H1 (cell line): ENCODE measurements around the gene ABHD2.

Experiments
- CREB1 ChIP-seq: IDR thresholded peaks from 2 replicates; pipeline ENCODE4 v1.6.1; 2012; ENCODE audit warnings: inconsistent platforms
- CTCF ChIP-seq, 3 experiments: IDR thresholded peaks; 1 replicate in 2 of 3; 2 replicates in 1 of 3; pipeline versions ENCODE4 v1.5.1 to v1.6.1; 2011; ENCODE audit warnings: low read length in 3 of 3, mild to moderate bottlenecking in 3 of 3, inconsistent platforms in 2 of 3, low read depth in 1 of 3, moderate library complexity in 1 of 3; ENCODE audit not compliant: insufficient read depth in 1 of 3; ENCODE audit errors: control extremely low read depth in 1 of 3
- POLR2A ChIP-seq, 2 experiments: IDR thresholded peaks; 1 replicate in 1 of 2; 2 replicates in 1 of 2; pipeline ENCODE4 v1.6.1; 2011; ENCODE audit warnings: low read depth in 2 of 2, low read length in 2 of 2, mild to moderate bottlenecking in 2 of 2; ENCODE audit errors: control extremely low read depth in 1 of 2
- POLR2AphosphoS5 ChIP-seq: IDR thresholded peaks from 2 replicates; pipeline ENCODE4 v1.6.1; 2011; ENCODE audit warnings: low read depth, low read length
- SP4 ChIP-seq: IDR thresholded peaks from 2 replicates; pipeline ENCODE4 v1.6.1; 2012; ENCODE audit warnings: low read length, inconsistent platforms
- TAF1 ChIP-seq: IDR thresholded peaks from 2 replicates; pipeline ENCODE4 v1.6.1; 2011; ENCODE audit warnings: mild to moderate bottlenecking, low read depth, low read length
- TEAD4 ChIP-seq: IDR thresholded peaks from 2 replicates; pipeline ENCODE4 v1.6.1; 2012; ENCODE audit warnings: low read depth, low read length, inconsistent platforms, mixed read lengths
- YY1 ChIP-seq: IDR thresholded peaks from 2 replicates; pipeline ENCODE4 v1.6.1; 2011; ENCODE audit warnings: low read depth, mild to moderate bottlenecking, low read length

GRCh38 chr15:89117790-89118189, 29.5 kb downstream of the ABHD2 start:
- TF ChIP-seq CTCF (IDR thresholded peaks at IDR 0.05; ENCODE audit: control extremely low read depth in 1 of 3, insufficient read depth in 1 of 3, low read depth in 1 of 3, low read length in 3 of 3): no peak
- TF ChIP-seq TEAD4: no peak
- TF ChIP-seq POLR2AphosphoS5: no peak
- no peak for TF ChIP-seq POLR2A (IDR thresholded peaks at IDR 0.05; ENCODE audit: control extremely low read depth in 1 of 2, low read depth in 2 of 2, low read length in 2 of 2)
- no peak for TF ChIP-seq CREB1
- no peak for TF ChIP-seq TAF1
- TF ChIP-seq SP4: no peak
- no peak for TF ChIP-seq YY1
